ENCODE measurements around the gene DYNLT1.
"Not testable (repeated sequence)": the region's sequence is repeated elsewhere in the genome, so short reads cannot be mapped to it uniquely, and the experiment has no call there.

Gene DYNLT1

DNA sequence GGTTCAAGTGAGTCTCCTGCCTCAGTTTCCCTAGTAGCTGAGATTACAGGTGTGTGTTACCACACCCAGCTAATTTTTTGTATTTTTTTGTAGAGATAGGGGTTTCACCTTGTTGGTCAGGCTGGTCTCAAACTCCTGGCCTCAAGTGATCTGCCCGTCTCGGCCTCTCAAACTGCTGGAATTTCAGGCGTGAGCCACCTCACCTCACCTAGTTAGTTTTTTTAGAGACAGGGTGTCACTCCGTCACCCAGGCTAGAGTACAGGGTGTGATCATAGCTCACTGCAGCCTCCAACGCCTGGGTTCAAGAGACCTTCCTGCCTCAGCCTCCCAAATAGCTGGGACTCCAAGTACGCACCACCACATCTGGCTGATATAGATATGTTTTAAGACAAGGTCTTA, 28.2 kb upstream of the DYNLT1 start:
- ATAC-seq (replicated peaks; ENCODE audit: extremely low read depth, poor library complexity, severe bottlenecking) (no peak), DNase-seq (ENCODE audit: low spot score in 2 of 2) (no peak)
- Mint-ChIP-seq H3K27me3 (no peaks in the 10 kb centered on the region), H3K36me3 (ENCODE audit: insufficient read depth) (peaks cover 56% of the 10 kb centered on the region), H3K4me1 (peaks cover 20% of the 10 kb centered on the region), H3K9me3 (no peaks in the 10 kb centered on the region), H3K27ac (ENCODE audit: low read depth) (no peak overlapping the region), H3K4me3 (no peak overlapping the region)

DNA sequence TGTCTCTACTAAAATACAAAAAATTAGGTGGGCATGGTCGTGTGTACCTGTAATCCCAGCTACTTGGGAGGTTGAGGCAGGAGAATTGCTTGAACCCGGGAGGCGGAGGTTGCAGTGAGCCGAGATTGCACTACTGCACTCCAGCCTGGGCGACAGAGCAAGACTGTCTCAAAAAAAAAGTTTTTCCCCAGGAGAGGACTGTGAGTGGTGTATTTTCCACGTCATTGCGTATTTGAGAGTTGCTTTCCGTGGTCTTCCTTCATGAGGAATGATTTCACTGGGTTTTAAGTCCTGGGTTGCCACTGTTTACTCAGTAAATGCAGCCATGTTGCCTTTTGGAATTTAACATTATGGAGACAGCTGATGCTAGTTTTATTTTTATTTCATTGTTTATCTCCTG, 27.6 kb upstream of the DYNLT1 start:
- H3K27me3 Mint-ChIP-seq = not testable (repeated sequence)

DNA sequence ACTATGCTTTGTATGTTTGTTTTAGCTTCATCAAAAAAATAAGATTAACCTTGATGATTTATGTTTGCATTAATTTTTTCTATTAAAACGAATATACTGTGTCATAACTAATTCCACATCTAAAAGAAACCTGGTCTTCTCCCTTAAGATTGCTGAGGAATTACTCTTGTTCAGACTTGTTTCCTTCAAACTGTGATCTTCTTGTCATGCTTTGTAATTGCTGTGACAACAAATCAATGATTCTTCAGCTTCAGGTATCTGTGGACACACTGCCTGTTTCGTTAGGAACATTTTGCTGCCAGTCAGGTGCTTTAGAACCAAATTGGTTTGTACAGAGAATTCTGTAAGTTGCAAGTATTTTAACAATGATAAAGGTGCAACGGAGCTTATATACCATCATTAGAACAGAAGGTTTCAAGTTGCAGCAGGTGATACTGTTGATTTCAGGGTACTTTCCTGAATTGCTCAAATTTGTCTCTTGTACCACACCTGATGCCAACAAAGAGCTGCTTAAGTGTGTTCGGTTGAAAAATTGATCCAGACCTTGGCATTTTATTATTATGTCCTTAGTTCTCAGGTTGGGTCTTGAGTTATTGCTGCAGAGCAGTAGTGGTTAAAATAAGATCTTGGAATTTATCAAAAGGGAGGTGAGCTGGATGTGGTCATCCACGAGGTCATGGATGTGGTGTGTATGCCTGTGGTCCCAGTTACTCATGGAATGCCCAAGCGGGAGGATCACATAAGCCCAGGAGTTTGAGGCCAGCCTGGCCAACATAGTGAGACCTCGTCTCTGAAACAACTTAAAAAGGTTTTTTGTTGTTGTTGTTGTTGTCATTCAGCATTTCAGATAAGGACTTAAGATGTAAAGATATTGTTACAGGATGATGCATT, 24.8 kb upstream of the DYNLT1 start:
- no peak for ATAC-seq (replicated peaks; ENCODE audit: extremely low read depth, poor library complexity, severe bottlenecking)
- no peak for DNase-seq (ENCODE audit: low spot score in 2 of 2)
- Mint-ChIP-seq H3K4me1 (peaks cover 24% of the 10 kb centered on the region), H3K9me3 (no peaks in the 10 kb centered on the region), H3K27ac (ENCODE audit: low read depth) (no peak overlapping the region), H3K36me3 (ENCODE audit: insufficient read depth) (peaks cover 64% of the 10 kb centered on the region), H3K4me3 (no peak overlapping the region), H3K27me3 (no peaks in the 10 kb centered on the region)

More for the DNA sequence above, 27.6 kb upstream of the DYNLT1 start:
- Mint-ChIP-seq H3K36me3 (ENCODE audit: insufficient read depth) (peaks cover 60% of the 10 kb centered on the region), H3K4me1 (peaks cover 19% of the 10 kb centered on the region)
- H3K27ac Mint-ChIP-seq (ENCODE audit: low read depth); DNase-seq (ENCODE audit: low spot score in 2 of 2); H3K9me3 Mint-ChIP-seq; ATAC-seq (replicated peaks; ENCODE audit: extremely low read depth, poor library complexity, severe bottlenecking); H3K4me3 Mint-ChIP-seq: not testable (repeated sequence)

DNA sequence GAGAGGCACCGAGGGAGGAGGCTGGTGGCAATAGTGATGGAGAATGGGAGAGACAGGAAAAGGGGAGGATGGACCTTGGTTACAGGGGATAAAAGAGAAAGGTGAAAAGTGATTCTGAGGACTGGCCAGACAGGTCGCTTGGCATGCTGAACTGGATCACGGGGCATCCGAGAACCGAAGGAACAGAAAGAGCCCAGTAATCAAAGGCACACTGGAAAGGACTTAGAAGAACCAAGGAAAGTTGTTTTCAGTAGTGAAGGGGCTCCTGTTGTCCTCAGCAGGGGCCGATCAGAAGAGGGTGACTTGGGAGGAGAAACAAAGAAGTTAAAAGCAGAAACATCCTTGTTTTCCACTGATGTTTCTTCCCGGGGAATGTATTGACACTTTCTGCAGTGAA, 24.2 kb upstream of the DYNLT1 start:
- ATAC-seq (replicated peaks; ENCODE audit: extremely low read depth, poor library complexity, severe bottlenecking) = no peak
- DNase-seq (ENCODE audit: low spot score in 2 of 2) = no peak
- Mint-ChIP-seq H3K4me1 (peaks cover 20% of the 10 kb centered on the region), H3K9me3 (no peaks in the 10 kb centered on the region), H3K27me3 (no peaks in the 10 kb centered on the region), H3K4me3 (no peak overlapping the region), H3K36me3 (ENCODE audit: insufficient read depth) (peaks cover 62% of the 10 kb centered on the region), H3K27ac (ENCODE audit: low read depth) (no peak overlapping the region)

DNA sequence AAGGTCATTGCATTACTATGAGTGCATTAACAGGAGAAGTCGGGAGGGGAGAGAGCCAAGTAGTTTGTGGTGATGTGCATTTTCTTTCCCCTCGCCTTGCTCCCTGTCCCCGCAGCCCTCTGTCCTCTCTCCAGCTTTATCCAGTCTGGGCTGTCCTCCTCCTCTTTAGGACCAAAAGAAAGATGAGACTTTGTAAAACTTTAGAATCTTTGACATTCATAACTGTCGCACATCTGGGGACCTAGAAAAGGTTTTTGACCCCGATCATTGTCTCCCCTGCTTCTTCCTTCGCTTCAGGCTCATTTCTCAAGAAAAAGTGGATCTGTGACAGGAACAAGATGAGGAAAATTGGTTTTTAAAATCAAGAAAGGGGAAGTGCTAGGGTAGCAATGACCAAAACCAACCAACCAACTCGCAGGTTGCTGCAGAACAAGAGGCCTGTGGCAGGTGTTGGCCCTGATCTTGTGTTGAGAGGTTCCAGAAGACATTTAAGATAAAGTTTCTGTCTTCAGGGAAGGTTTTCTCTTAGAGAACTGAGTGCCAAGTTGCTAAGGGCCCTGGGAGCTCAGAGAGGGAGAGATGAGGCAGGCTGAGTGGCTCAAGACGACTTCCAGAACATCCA, 22.9 kb upstream of the DYNLT1 start:
- Mint-ChIP-seq H3K36me3 (ENCODE audit: insufficient read depth) (peaks cover 60% of the 10 kb centered on the region), H3K4me3 (no peak overlapping the region), H3K4me1 (peaks cover 20% of the 10 kb centered on the region), H3K27me3 (no peaks in the 10 kb centered on the region), H3K27ac (ENCODE audit: low read depth) (no peak overlapping the region), H3K9me3 (no peaks in the 10 kb centered on the region)
- no peak for ATAC-seq (replicated peaks; ENCODE audit: extremely low read depth, poor library complexity, severe bottlenecking)
- DNase-seq (ENCODE audit: low spot score in 2 of 2) = no peak

DNA sequence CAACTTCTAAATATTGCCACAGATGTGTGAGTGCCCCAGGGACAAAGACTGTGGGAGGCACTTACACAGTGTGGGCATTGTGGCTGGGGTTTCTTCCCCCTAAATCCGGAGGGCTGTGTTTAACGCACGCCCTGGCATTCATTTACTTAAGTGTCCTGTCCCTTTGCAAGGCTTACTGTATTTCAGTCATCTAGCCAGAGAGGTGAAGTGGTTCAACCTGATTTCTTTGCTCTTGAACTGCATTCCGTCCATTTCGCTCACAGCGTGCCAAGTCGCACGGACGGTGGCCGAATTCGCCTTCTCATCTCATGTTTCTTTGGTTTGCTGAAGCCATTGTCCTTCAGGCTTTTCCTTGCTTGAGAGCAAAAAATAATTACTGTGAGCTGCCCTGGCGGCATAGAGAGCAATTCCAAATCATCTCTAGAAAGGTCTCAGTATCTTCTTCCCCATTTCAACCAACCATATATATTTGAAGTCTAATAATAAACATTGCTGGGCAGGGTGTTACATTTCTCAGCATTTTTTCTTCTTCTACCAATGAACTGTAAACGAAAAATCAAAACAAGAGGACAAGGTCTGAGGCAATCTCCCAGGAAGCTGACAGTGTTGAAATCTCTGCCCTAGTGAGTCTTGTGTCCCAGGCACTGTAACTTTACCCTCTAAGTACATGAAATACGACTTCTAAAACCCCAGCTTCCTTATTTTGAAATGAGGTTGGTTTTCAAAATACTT, 22.3 kb upstream of the DYNLT1 start:
- no peak overlapping the region for H3K27ac Mint-ChIP-seq (ENCODE audit: low read depth)
- H3K4me1 Mint-ChIP-seq = peaks cover 20% of the 10 kb centered on the region

DNA sequence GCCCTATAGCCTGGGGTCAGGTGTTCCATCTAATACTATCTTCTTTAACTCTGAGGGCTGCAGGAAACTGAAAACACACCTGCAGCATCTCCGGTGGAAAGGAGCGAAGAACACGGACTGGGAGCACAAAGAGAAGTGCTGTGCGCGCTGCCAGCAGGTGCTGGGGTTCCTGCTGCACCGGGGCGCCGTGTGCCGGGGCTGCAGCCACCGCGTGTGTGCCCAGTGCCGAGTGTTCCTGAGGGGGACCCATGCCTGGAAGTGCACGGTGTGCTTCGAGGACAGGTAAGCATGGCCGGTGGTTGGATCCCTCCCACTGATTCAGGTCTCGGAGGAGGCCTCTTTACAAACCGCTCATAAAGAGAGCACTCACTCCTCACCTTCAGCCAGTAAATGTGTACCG, 20.8 kb upstream of the DYNLT1 start:
- Mint-ChIP-seq H3K4me1 (peaks cover 28% of the 10 kb centered on the region), H3K27ac (ENCODE audit: low read depth) (no peak overlapping the region), H3K36me3 (ENCODE audit: insufficient read depth) (peaks cover 55% of the 10 kb centered on the region), H3K4me3 (no peak overlapping the region), H3K27me3 (no peaks in the 10 kb centered on the region), H3K9me3 (no peaks in the 10 kb centered on the region)
- no peak for DNase-seq (ENCODE audit: low spot score in 2 of 2)
- ATAC-seq (replicated peaks; ENCODE audit: extremely low read depth, poor library complexity, severe bottlenecking) = no peak

More for the DNA sequence above, 22.3 kb upstream of the DYNLT1 start:
- ATAC-seq (replicated peaks; ENCODE audit: extremely low read depth, poor library complexity, severe bottlenecking) (no peak), DNase-seq (ENCODE audit: low spot score in 2 of 2) (no peak)
- Mint-ChIP-seq H3K36me3 (ENCODE audit: insufficient read depth) (peaks cover 60% of the 10 kb centered on the region), H3K9me3 (no peaks in the 10 kb centered on the region), H3K27me3 (no peaks in the 10 kb centered on the region), H3K4me3 (no peak overlapping the region)

DNA sequence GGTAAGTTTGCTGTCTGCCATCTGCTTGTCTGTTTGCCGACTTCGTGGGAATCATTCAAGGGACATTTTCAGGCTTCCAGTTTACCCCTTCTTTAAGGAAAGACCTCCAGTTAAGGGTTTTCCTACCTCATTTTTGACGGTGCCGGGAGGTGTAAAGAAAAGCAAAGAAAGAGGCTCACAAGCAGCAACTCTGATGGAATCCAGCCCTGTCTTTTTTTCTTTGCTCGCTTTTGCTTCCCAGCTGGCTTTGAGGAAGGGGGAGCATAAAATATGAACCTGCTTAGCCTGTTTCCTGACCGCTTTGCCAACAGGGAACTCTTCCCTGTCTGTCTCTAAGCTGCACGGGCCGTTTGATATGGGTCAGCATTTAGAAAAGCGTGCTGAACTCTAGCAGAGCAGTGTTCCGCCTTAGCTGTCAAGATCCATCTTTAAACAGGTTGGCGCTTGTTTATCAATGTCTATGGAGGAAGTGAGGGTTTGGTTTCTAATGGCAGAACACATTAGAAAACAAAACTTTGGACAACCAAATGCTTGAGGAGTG, 19.2 kb upstream of the DYNLT1 start:
- H3K27ac Mint-ChIP-seq (ENCODE audit: low read depth) = no peak overlapping the region
- no peak overlapping the region for H3K4me3 Mint-ChIP-seq
- H3K9me3 Mint-ChIP-seq = no peaks in the 10 kb centered on the region
- DNase-seq (ENCODE audit: low spot score in 2 of 2) (no peak), ATAC-seq (replicated peaks; ENCODE audit: extremely low read depth, poor library complexity, severe bottlenecking) (no peak)
- peaks cover 48% of the 10 kb centered on the region for H3K36me3 Mint-ChIP-seq (ENCODE audit: insufficient read depth)
- H3K4me1 Mint-ChIP-seq = peaks cover 23% of the 10 kb centered on the region
- H3K27me3 Mint-ChIP-seq = no peaks in the 10 kb centered on the region

DNA sequence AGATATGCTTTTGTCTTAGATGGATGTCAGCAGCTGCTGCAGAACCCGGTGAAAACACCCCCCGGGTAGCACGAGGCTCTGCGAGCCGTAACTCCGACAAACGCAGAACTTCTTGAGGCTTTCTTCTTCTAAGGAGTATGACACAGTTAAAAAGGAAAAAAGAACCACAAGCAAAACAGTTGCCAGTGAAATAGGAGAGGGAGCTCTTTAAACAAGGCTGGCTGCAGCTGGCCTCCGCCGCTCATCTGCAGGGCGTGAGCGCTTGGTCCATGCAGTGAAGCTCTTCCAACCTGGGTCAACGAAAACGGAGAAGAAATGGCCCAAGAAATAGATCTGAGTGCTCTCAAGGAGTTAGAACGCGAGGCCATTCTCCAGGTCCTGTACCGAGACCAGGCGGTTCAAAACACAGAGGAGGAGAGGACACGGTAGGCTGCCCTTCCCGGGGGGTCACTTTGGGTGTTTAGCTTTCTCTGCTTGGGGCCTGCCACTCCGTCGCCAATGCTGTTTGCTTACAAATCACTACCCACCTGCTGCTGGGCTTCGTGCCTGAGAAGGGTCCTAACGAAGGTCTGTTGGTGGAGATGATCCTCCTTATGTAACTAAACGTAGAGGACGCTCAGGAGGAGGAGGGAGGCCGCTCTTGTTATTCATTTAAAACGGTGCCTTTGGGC, 18.5 kb upstream of the DYNLT1 start:
- DNase-seq (ENCODE audit: low spot score in 2 of 2) = no peak
- Mint-ChIP-seq H3K27me3 (no peaks in the 10 kb centered on the region), H3K36me3 (ENCODE audit: insufficient read depth) (peaks cover 46% of the 10 kb centered on the region), H3K27ac (ENCODE audit: low read depth) (peak overlapping the region; percentile 41), H3K4me1 (peaks cover 18% of the 10 kb centered on the region), H3K4me3 (peak overlapping the region; percentile 32), H3K9me3 (no peaks in the 10 kb centered on the region)
- ATAC-seq (replicated peaks; ENCODE audit: extremely low read depth, poor library complexity, severe bottlenecking) = no peak

DNA sequence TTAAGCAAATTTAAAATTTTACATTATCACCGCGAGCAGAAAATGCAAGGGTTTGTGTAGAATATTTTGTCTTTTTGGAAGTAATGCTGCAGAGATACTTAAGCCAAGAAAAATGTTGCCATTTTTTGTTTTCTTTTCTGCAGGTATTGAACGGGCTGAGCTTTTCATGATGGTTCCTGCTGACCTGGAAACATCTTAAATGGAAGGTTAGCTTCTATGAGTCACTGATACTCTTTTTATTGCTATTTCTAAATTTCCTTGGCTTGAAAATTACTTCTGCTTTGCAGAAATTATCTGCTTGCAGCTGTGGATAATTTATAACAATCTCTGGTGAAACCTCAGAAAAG, 18.0 kb upstream of the DYNLT1 start:
- H3K27me3 Mint-ChIP-seq = no peaks in the 10 kb centered on the region
- ATAC-seq (replicated peaks; ENCODE audit: extremely low read depth, poor library complexity, severe bottlenecking) (no peak), DNase-seq (ENCODE audit: low spot score in 2 of 2) (no peak)
- H3K4me3 Mint-ChIP-seq = no peak overlapping the region
- H3K9me3 Mint-ChIP-seq = no peaks in the 10 kb centered on the region
- no peak overlapping the region for H3K27ac Mint-ChIP-seq (ENCODE audit: low read depth)
- peaks cover 18% of the 10 kb centered on the region for H3K4me1 Mint-ChIP-seq
- H3K36me3 Mint-ChIP-seq (ENCODE audit: insufficient read depth) = peaks cover 42% of the 10 kb centered on the region

DNA sequence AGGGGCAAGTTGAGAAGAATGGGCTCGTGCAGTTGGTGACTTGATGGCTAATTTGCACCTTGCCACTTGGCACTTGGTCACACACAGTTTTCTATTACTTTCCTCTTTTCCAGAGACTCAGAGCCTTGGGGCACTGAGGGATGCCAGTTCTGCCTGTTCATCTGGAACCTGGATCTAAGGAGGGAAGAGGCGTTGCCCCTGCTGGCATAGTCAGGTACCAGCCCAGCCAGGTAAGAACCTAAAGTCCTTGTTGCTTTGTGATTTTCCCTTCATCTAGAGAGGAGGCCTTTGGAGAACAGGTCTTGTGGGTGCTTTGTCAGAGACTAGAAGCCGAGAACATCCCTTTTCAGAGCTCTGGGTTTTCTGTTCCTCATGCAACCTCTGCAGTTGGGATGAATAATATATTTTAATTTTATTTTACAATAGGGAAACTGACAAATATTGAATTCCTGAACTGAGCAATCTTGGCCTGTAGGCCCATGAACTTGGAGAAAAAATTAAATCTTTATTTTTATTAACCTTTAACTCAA, 16.7 kb upstream of the DYNLT1 start:
- DNase-seq (ENCODE audit: low spot score in 2 of 2) = no peak
- peaks cover 20% of the 10 kb centered on the region for H3K4me1 Mint-ChIP-seq
- no peak overlapping the region for H3K4me3 Mint-ChIP-seq
- H3K27me3 Mint-ChIP-seq = no peaks in the 10 kb centered on the region
- no peak for ATAC-seq (replicated peaks; ENCODE audit: extremely low read depth, poor library complexity, severe bottlenecking)
- H3K27ac Mint-ChIP-seq (ENCODE audit: low read depth) = peak overlapping the region; percentile 22
- peaks cover 36% of the 10 kb centered on the region for H3K36me3 Mint-ChIP-seq (ENCODE audit: insufficient read depth)
- no peaks in the 10 kb centered on the region for H3K9me3 Mint-ChIP-seq

DNA sequence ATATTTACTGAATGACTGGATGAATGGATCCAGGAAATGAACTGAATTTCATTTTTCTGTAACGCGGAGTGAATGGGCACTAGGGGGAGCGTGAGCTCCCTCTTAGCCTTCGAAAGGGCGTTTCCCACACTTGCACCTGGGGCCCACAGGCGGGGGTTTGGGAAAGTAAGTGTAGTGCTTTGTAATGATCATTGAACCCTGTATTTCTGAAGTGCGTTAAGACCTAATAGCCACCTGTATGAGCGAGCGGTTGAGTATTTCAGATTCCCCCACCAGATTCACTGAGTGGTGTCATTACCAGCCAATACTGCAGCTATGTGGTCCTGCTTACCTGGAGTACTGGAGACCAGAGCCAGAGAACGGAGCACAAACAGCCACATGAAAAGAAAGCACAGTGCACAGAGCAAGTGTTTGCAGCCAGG, 15.8 kb upstream of the DYNLT1 start:
- peaks cover 36% of the 10 kb centered on the region for H3K36me3 Mint-ChIP-seq (ENCODE audit: insufficient read depth)
- peaks cover 29% of the 10 kb centered on the region for H3K4me1 Mint-ChIP-seq
- peak overlapping the region; percentile 22 for H3K27ac Mint-ChIP-seq (ENCODE audit: low read depth)
- DNase-seq (ENCODE audit: low spot score in 2 of 2) = peak in 1 of 2 donors; percentile 28
- ATAC-seq (replicated peaks; ENCODE audit: extremely low read depth, poor library complexity, severe bottlenecking) = peak; percentile 69
- H3K9me3 Mint-ChIP-seq = no peaks in the 10 kb centered on the region
- no peak overlapping the region for H3K4me3 Mint-ChIP-seq
- H3K27me3 Mint-ChIP-seq = no peaks in the 10 kb centered on the region
